ENCODE measurements around the gene SRPK2.
A peak's percentile ranks its signal among the peaks of the same experiment; 100 is the strongest.
"Not testable (repeated sequence)": the region's sequence is repeated elsewhere in the genome, so short reads cannot be mapped to it uniquely, and the experiment has no call there.

SRPK2 gene

DNA sequence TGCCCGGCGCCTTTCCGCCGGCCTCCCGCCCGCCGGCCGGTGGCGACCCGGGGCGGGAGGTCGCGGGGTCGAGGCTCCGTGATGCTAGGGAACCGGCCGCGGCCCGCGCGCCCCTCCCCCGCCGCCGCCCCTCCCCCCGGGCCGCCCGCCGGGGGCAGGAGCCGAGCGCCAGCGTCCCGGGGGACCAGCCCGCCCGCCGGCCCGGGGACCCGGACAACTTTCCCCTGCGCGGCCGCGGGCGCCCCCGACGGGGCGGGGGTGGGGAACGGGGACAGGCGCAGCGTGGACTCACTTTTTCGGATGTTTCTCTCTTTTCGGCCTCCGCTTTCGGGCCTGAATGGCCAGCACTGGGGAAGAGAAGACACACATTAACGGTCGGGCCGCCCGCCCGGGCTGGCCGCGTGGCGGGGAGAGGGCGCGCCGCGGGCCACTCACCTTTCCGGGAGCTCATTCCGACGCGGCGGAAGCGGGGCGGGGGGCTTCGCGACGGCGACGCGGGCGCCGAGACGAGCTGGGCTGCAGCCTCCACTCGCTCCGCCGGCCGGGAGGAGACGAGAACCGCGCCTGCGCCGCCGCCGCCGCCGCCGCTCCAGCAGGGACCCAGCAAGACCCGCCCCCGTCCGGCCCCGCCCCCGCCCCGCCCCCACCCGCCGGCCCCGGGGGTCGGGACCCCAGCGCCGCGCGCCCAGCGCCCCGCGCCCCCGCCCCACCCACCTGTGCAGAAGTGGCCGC is at the start of gene SRPK2:
SRPK2 (minus strand) TSS at position 566 of the 732 bp plus-strand sequence.
- DNase-seq = peak; percentile 86

DNA sequence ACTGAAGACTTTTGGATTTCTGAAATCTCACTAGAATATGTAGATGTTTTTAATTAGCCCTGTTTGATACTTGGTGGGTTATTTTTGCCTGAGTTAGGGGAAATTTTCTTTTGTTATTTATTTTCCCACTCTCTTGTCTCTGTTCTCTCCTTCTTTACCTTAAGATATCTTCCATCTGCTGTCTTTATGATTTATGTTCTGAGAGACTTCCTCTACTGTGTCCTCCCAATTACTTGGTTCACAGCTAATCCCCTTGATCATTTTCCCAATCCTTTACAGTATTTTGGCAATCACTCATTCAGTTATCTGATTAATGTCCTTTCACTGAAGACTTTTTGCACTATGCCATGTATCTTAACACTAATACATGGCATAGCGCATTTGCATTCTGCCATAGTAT is 49.5 kb upstream of the SRPK2 start:
- no peak for DNase-seq

DNA sequence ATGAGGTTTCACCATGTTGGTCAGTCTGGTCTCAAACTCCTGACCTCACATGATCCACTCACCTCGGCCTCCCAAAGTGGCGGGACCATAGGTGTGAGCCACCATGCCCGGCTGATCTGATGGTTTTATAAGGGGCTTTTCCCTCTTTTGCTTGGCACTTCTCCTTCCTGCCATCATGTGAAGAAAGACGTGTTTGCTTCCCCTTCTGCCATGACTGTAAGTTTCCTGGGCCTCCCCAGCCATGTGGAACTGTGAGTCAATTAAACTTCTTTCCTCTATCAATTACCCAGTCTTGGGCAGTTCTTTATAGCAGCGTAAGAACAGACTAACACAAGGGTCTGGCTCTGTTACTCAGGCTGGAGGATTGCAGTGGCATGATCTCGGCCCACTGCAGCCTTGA is 48.6 kb upstream of the SRPK2 start:
- DNase-seq = not testable (repeated sequence)

DNA sequence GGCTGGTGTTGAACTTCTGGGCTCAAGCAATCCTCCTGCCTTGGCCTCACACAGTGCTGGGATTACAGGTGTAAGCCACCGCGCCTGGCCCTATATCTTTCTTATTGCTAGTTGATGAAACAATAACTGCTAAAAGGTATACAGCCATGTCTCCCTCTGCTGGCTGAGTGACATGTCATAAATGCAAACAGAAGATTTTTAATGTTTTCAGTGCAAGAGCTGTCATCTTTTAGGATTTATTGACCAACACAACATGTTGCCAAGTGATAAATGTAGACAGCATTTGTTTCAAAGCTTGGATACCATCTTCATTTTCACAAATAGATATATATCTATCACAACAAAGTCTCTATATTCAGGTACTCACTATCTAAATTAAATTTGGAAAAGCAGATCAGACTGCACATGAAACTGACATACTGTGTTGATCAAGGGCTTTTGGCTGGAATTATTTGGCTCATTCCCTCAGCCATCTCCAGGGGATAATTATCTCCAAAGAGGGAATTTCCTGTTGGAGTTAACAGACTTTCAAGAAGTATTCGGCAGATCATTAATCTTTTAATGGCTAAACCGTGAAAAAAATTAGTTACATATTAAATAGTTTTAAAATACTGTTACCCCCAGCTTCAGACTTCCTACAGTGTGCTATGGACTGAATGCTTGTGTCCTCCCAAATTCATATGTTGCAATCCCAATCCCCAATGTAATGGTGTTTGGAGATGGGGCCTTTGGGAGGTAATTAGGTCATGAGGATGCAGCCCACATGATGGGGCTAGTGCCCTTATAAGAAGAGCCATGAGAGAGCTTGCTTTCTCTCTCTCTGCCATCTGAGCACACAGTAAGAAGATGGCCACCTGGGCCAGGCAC is 41.3 kb upstream of the SRPK2 start:
- DNase-seq = peak; percentile 53

DNA sequence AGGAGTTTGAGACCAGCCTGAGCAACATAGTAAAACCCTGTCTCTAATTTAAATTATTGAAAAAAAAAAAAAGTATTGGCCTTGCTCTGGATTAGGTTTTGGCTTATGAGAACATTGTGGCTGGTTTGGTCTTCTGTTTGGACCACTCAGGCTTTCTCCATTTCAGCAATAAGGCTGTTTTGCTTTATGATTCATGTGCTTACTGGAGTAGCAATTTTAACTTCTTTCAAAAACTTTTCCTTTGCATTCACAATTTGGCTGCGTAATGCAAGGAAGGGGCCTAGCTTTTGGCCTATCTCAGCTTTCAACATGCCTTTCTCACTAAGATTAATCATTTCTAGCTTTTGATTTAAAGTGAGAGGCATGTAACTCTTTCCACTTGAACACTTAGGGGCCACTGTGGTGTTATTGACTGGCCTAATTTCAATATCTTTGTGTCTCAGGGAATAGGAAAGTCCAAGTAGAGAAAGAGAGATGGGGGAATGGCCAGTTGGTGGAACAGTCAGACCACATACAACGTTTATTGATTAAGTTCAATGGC is 38.0 kb upstream of the SRPK2 start:
- peak; percentile 40 for DNase-seq

DNA sequence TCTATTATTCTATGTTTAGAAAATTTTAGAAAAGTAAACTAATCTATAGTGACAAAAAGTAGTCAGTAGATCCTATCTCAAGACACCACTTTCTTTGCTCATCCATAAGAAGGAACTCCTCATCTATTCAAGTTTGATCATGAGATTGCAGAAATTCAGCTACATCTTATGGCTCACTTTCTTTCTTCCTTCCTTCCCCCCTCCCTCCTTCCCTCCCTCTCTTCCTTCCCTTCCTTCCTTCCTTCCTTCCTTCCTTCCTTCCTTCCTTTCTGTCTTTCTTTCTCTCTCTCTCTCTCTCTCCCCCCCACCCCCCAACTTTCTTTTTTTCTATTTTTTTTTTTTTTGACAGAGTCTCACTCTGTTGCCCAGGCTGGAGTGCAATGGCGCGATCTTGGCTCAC is 35.3 kb upstream of the SRPK2 start:
- DNase-seq = no peak

DNA sequence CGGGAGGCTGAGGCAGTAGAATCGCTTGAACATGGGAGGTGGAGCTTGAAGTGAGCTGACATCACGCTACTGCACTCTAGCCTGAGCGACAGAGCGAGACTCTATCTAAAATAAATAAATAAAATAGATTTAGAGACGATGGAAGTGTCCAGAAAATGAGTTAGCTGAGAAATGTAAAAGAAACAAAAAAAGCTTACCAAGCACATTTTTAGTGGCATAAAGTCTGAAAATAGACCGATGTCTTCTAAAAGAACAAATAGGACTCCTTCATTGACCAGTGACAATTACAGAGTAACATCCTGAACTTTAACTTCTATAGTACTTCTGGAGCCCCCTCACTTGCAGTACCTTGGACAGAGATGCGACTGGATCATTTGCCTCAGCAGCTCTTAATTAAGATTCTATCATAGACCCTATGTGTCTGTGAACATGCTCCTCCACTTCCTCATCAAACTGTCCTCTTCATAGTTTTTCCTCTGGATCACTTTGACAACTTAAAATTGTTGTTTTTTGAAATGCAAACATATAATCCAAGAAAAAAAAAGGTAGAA is 25.2 kb upstream of the SRPK2 start:
- no peak for DNase-seq

DNA sequence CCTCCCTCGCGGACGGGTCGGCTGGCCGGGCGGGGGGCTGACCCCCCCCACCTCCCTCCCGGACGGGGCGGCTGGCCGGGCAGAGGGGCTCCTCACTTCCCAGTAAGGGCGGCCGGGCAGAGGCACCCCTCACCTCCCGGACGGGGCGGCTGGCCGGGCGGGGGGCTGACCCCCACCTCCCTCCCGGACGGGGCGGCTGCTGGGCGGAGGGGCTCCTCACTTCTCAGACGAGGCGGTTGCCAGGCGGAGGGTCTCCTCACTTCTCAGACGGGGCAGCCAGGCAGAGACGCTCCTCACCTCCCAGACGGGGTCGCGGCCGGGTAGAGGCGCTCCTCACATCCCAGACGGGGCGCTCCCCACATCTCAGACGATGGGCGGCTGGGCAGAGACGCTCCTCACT is 22.1 kb upstream of the SRPK2 start:
- not testable (repeated sequence) for DNase-seq

DNA sequence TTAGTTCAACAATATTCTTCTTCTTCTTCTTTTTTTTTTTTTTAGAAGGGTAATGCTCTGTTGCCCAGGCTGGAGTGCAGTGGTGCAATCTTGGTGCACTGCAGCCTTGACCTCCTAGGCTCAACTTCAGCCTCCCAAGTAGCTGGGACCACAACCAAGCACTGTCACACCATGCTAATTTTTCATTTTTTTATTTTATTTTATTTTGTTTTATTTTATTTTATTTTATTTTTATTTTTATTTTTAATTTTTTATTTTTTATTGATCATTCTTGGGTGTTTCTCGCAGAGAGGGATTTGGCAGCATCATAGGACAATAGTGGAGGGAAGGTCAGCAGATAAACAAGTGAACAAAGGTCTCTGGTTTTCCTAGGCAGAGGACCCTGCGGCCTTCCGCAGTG is 21.1 kb upstream of the SRPK2 start:
- not testable (repeated sequence) for DNase-seq

DNA sequence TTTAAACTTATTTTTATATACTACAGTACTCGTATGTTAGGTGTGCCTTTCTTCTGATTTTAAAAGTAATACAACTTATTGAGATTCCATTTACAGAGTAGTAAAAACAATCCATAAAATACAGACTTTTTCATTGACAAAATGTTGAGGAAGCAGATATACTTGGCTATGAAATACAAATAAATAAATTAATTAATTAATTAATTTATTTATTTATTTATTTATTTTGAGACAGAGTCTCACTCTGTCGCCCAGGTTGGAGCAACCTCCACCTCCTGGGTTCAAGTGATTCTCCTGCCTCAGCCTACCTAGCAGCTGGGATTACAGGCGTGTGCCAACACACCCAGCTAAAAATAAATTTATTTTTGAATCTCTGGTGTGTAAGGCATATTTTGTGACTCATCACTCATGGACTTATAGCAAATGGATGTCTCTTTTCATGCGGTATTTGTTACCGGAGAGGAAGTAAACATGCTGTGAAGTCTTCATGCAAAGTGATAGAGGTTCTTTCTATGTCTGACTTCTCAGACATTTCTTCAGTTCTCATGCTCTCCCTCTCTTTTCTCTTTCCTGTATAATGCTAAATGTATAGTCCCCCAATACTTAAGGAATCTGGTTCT is 20.2 kb upstream of the SRPK2 start:
- no peak for DNase-seq

DNA sequence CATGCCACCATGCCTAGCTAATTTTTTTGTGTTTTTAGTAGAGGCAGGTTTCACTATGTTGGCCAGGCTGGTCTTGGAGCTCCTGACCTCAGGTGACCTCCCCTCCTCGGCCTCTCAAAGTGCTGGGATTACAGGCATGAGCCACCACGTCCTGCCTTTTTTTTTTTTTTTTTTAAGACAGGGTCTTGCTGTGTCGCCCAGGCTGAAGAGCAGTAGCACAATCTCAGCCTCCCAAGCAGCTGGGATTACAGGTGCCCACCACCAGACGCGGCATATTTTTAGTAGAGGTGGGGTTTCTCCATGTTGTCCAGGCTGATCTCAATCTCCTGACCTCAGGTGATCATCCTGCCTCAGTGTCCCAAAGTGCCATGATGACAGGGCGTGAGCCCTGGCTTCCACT is 14.4 kb upstream of the SRPK2 start:
- DNase-seq = no peak

DNA sequence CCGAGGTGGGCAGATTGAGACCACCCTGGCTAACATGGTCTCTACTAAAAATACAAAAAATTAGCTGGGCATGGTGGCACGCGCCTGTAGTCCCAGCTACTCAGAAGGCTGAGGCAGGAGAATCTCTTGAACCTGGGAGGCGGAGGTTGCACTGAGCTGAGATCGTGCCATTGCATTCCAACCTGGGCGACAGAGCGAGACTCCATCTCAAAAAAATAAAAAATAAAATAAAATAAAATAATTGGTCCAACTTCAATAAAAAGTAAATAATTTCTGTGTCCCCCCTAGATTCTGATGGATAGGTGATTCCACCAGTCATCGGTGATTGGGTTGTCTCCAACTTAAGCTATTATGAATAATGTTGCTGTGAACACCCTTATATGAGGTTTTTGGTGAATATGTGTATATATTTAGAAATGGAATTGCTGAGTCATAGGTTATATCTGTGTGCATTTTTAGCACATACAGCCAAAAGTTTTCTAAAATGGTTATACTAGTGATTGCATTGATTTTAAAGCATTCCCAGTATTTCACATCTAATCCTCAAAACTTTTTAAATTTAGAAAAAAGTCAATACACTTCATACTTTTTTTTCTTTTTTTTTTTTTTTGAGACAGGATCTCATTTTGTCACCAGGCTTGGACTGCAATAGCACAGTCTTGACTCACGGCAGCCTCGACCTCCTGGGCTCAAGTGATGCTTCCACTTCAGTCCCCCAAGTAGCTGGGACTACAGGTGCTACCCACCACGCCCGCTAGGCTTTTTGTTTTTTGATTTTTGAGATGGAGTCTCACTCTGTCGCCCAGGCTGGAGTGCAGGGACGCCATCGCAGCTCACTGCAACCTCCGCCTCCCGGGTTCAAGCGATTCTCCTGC is 13.7 kb upstream of the SRPK2 start:
- DNase-seq = no peak

DNA sequence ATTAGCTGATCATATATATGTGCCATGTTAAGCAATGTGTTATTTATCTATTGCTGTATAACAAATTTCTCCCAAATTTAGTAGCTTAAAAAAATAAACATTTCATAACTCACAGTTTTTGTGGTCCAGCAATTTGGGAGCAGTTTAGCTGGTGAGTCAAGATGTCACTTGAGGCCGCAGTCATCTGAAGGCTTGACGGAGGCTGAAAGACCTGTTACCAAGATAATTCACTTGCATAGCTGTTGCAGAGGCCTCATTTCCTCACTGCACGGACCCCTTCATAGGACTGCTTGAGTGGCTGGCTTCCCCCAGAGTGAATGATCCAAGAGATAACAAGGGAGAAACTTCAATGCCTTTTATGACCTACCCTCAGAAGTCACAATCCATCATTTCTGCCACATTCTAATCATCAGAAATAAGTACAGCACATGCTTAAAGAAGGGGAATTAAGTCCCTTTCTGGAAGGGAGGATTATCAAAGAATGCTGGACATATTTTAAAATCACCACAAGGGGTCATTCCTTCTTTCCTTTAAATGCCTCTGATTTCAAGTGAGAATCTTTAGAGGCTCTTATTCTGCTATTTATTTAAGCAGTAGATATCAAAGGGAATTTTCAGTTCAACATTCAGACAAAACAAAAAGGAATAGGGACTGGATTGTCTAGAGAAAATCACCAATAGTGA is 10.5 kb upstream of the SRPK2 start:
- no peak for DNase-seq

DNA sequence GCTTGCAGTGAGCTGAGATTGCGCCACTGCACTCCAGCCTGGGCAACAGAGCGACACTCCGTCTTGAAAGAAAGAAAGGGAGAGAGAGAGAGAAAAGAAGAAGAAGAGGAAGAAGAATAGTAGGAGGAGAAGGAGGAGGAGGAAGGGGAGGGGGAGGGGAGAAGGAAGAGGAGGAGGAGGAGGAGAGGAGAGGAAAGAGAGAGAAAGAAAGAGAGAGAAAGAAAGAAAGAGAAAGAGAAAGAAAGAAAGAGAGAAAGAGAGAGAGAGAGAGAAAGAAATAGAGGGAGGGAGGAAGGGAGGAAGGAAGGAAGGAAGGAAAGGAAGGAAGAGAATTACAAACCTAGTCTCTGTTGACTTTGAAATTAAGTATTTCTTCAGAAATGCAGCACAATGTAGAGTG is 7.8 kb upstream of the SRPK2 start:
- no peak for DNase-seq

DNA sequence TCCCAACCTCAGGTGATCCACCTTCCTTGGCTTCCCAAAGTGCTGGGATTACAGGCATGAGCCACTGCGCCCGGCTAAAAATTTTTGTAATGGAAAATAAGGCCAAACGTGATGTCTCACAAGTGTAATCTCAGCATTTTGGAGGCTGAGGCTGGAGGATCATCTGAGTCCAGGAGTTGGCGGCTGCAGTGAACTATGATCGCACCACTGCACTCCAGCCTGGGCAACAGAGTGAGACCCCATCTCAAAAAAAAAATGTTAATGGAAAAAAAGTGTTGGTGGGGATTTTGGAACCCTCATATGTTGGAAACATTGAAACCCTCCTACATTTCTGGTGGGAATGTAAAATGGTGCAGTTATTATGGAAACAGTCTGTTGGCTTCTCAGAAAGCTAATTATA is 2.7 kb upstream of the SRPK2 start:
- DNase-seq = no peak

DNA sequence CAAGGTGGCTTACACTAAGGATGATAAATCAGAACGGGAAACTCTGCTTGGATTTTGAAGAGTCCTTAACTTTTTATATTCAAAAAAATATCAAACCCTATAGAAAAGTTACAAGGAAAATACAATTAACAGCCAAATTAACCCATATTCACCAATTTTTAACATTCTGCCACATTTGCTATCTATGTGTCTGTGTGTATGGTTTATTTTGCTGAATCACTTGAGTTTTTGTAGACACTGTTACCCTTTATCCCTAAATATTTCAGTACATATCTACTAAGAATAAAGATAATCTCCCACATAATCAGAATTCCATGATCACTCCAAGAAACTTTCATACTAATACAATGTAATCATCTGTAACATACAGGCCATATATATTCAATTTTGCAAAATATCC is 1.2 kb upstream of the SRPK2 start:
- DNase-seq = no peak

DNA sequence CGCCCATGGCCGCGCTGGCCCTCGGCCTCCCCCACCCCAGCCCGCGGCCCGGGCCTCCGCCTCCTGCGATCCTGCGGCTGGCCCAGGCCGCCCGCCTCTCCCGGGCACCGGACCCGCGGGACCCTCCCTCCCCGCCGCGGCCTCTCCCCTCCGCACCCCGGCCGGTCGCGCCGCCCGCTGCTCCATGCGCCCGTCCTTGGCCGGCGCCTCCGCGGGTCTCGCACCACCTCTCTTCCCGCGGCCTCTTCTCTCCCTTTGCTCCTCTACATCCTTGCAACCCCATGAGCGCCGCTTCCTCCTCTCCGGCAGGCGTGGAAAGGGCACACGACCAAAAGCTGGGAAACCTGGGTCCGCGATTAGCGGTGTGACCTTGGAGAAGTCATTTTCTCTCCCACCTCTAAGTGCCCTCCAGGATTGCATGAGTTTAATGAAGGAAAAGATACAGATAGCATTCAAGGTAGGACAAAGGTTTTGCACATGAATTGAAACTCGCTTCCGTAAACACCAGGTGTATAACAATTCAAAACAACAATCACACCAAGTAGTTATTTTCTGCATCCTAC is 448 bp upstream of the SRPK2 start:
- DNase-seq = peak; percentile 33

DNA sequence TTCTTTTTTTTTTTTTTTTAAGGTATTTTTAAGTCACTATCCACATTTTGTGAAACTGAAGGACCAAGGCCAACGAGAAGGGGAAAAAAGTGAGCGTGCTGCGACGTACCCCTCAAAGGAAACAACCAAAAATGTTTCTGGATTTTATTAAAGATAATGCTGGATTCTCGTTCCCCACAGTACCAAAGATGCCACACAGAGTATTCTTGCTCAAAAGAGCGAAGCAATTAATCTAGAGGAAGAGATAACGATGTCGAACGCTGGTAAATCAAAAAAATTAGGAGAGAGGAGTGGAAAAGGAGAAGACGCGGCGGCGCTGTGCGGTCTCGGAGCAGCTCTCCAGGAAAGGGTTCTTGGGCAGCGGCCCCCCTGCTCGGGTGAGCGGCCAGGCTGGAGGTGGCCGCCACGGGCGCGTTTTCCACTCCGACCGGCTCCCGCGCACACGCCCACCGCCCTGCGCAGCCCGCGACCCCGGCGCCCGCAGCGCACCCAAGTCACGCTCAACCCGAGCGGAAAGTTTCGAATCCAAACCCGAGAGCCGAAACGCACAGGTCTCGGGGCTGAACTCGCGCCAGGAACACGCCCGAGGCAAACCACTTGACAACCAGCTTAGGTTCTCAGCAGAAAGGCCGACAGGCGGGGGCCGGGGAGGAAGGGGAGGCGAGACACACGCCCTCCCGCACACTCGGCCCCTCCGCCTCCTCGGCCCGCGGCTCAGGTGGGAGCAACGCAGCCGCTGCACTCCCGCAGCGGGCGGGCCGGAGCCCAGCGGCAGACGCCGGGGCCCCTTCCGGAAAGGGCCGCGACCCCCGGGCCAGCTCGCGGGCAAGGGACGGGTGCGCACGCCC is 989 bp downstream of the SRPK2 start:
- peak; percentile 56 for DNase-seq

DNA sequence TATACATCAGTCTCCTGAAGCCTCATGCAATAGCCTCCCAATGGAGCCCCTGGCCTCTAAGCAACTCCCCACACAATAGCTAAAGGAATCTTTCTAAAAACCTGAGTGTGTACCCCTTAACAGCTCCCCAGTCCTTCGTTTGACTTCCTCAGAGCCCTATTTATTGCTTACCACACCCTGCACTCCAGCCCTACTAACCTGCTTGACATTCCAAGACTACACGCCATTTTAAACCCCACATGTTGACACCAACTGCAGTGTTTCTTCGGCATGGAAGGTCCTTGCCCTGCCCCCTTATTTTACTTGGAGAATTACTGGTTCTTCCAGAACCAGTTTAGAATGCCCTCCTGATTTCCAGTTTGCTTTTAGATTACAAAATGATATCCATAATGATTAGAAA is 10.8 kb downstream of the SRPK2 start:
- DNase-seq = no peak

DNA sequence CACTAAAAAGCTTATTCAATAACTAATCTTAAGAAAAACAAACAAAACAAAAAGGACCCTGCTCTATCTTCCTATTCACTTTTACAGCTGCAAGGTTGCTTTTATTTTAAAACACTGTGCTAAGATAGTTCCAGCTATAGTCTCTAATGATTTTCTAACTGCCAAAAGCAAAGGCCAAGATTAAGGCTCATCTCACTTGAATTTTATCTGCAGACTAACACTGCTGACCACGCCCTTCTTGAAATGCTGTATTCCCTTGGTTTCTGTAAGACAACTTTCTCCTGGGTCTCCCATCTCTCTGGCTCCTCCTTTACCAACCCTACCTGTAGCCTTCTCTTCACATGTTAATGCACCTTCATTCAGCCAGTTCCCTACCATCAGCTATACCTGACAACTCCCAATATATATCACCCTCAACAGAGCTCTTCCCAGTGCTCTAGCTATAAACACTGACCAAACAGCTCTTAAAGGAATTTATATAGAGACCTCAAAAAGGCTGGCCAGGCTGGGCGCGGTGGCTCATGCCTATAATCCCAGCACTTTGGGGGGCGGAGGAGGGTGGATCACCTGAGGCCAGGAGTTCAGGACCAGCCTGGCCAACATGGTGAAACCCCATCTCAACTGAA is 11.7 kb downstream of the SRPK2 start:
- DNase-seq = no peak
